Measurements from ENCODE around the gene ARL14. TPM values are rescaled to one million over a fixed set of nuclear protein-coding genes. Genes with fewer than 3 reads are reported as not detected.
"Not testable (repeated sequence)": the region's sequence is repeated elsewhere in the genome, so short reads cannot be mapped to it uniquely, and the experiment has no call there.

ARL14 gene
- total RNA-seq, 1 experiment from 2014 or later = 17.6 TPM

DNA sequence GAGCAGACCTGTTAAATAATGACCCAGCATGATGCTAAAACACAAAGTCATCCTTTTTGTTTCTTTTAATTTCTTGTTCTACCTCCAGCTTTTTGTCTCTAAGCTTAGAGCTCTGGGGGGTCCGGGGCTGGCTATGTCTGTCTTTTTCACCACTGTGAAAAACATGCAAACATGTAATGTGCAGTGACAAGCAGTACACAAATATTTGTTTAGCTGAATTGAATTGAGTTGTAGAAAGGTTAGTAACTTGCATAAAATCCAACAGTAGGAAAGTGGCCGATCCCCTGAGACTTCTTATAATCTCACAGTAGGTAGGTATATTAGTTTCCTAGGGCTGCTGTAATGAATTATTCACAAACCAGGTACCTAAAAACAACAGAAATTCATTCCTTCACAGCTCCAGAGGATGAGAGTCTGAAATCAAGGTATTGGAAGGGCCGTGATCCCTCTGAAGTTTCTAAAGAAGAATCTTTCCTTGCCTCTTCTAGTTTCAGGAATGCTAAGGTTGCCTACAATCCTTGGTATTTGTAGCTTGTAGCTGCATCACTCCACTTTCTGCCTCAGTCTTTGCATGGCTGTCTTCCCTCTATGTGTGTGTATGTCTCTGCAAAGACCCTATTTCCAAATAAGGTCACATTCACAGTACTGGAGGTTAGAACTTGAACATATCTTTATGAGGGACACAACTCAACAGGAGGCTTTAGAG lies 32.7 kb downstream of the ARL14 start:
- CTCF ChIA-PET = no interaction called here
- DNase-seq = no peak

DNA sequence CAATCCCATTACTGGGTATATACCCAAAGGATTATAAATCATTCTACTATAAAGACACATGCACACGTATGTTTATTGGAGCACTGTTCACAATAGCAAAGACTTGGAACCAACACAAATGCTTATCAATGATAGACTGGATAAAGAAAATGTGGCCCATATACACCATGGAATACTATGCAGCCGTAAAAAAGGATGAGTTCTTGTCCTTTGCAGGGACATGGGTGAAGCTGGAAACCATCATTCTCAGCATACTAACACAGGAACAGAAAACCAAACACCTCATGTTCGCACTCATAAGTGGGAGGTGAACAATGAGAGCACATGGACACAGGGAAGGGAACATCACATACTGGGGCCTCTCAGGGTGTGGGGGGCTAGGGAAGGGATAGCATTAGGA lies 36.2 kb downstream of the ARL14 start:
- CTCF ChIA-PET; H3K4me3 ChIP-seq; H3K27me3 ChIP-seq (ENCODE audit: insufficient read depth, low read depth); H3K79me2 ChIP-seq (ENCODE audit: low read depth); H3F3A ChIP-seq (ENCODE audit: insufficient read depth, low read depth); BruUV-seq (replicated peaks); H4K20me1 ChIP-seq (ENCODE audit: insufficient read depth); H3K36me3 ChIP-seq (ENCODE audit: low read depth); H3K9me2 ChIP-seq (ENCODE audit: insufficient read depth); H2AFZ ChIP-seq; H3K27ac ChIP-seq; POLR2A ChIA-PET (ENCODE audit: unreplicated experiment); H3K9me3 ChIP-seq (ENCODE audit: insufficient read depth, low read depth); H3K4me1 ChIP-seq (replicated peaks; ENCODE audit: insufficient read depth); intact Hi-C loops (cut with micrococcal nuclease; ENCODE audit: unreplicated experiment); H3K4me2 ChIP-seq; DNase-seq: not testable (repeated sequence)

More for the DNA sequence above, 32.7 kb downstream of the ARL14 start:
- no peaks in the 10 kb centered on the region for H3K79me2 ChIP-seq (ENCODE audit: low read depth)
- H3F3A ChIP-seq (ENCODE audit: insufficient read depth, low read depth) = no peaks in the 10 kb centered on the region
- no peak overlapping the region for H3K4me3 ChIP-seq
- H3K4me1 ChIP-seq (replicated peaks; ENCODE audit: insufficient read depth) = no peaks in the 10 kb centered on the region
- no peak overlapping the region for H3K4me2 ChIP-seq
- no peak overlapping the region for H3K27ac ChIP-seq
- no peaks in the 10 kb centered on the region for H3K36me3 ChIP-seq (ENCODE audit: low read depth)
- POLR2A ChIA-PET (ENCODE audit: unreplicated experiment) = no interaction called here
- H3K9me2 ChIP-seq (ENCODE audit: insufficient read depth) = no peaks in the 10 kb centered on the region
- BruUV-seq (replicated peaks) = no TSS peak
- H4K20me1 ChIP-seq (ENCODE audit: insufficient read depth) = no peaks in the 10 kb centered on the region
- no peaks in the 10 kb centered on the region for H3K9me3 ChIP-seq (ENCODE audit: insufficient read depth, low read depth)
- intact Hi-C loops (cut with micrococcal nuclease; ENCODE audit: unreplicated experiment) = loop anchor here (5.0 kb wide), 1 partner anchor 563 kb away; no protein-coding TSS in a partner anchor
- H2AFZ ChIP-seq = no peak overlapping the region
- no peaks in the 10 kb centered on the region for H3K27me3 ChIP-seq (ENCODE audit: insufficient read depth, low read depth)
- TF ChIP-seq EZH2 (IDR thresholded peaks at IDR 0.05; ENCODE audit: low read depth) = no peak
- TF ChIP-seq, protein P1, sequence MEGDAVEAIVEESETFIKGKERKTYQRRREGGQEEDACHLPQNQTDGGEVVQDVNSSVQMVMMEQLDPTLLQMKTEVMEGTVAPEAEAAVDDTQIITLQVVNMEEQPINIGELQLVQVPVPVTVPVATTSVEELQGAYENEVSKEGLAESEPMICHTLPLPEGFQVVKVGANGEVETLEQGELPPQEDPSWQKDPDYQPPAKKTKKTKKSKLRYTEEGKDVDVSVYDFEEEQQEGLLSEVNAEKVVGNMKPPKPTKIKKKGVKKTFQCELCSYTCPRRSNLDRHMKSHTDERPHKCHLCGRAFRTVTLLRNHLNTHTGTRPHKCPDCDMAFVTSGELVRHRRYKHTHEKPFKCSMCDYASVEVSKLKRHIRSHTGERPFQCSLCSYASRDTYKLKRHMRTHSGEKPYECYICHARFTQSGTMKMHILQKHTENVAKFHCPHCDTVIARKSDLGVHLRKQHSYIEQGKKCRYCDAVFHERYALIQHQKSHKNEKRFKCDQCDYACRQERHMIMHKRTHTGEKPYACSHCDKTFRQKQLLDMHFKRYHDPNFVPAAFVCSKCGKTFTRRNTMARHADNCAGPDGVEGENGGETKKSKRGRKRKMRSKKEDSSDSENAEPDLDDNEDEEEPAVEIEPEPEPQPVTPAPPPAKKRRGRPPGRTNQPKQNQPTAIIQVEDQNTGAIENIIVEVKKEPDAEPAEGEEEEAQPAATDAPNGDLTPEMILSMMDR (conservative IDR thresholded peaks at IDR 0.05) = no peak

DNA sequence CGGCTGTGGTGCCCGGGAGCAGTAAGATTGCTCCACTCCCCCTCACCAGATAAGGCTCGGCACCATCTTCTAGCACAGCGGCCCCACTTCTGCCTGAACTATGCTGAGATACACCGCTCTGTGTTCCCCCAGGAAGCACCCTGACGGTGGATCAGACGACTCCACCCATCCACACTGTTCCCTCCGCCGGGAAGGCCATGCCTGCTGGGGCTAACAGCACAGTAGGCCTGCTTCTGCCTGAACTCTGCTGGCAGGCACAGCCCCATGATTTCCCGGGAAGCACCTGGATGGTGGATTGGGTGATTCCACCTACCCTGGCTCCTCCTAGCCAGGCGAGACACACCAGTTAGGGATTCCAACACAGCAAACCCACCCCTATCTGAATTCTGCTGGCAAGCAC lies 42.8 kb downstream of the ARL14 start:
- CTCF ChIA-PET = no interaction called here
- TF ChIP-seq EZH2 (IDR thresholded peaks at IDR 0.05; ENCODE audit: low read depth) = no peak
- TF ChIP-seq, protein P1 (conservative IDR thresholded peaks at IDR 0.05) = no peak

More for the DNA sequence above, 42.8 kb downstream of the ARL14 start:
- Histone ChIP-seq H3K79me2 (ENCODE audit: low read depth) (no peaks in the 10 kb centered on the region), H3K9me2 (ENCODE audit: insufficient read depth) (no peaks in the 10 kb centered on the region), H3K36me3 (ENCODE audit: low read depth) (no peaks in the 10 kb centered on the region), H3K27me3 (ENCODE audit: insufficient read depth, low read depth) (no peaks in the 10 kb centered on the region), H3K4me2 (no peak overlapping the region), H2AFZ (no peak overlapping the region), H3F3A (ENCODE audit: insufficient read depth, low read depth) (no peaks in the 10 kb centered on the region), H3K4me3 (no peak overlapping the region), H4K20me1 (ENCODE audit: insufficient read depth) (no peaks in the 10 kb centered on the region), H3K27ac (no peak overlapping the region), H3K9me3 (ENCODE audit: insufficient read depth, low read depth) (no peaks in the 10 kb centered on the region), H3K4me1 (replicated peaks; ENCODE audit: insufficient read depth) (peaks cover 6% of the 10 kb centered on the region; the same call in 1 of the 2 replicates)
- BruUV-seq (replicated peaks) = no TSS peak
- POLR2A ChIA-PET (ENCODE audit: unreplicated experiment) = interaction anchor here (0.6 kb wide), 1 partner anchor 16 kb away, joined by 4 read pairs; no protein-coding TSS in a partner anchor
- no peak for DNase-seq
- intact Hi-C loops (cut with micrococcal nuclease; ENCODE audit: unreplicated experiment) = no loop called here

All from PC-9 (cell line).